ENCODE measurements around the gene ANKRD7.
"Not testable (repeated sequence)": the region's sequence is repeated elsewhere in the genome, so short reads cannot be mapped to it uniquely, and the experiment has no call there.

The ANKRD7 gene

GRCh38 chr7:118214051-118214832 lies 10.3 kb upstream of the ANKRD7 start:
- H3K4me3 Mint-ChIP-seq, result peak overlapping the region; percentile 96 to 98
- DNase-seq (peak; percentile 77), ATAC-seq (replicated peaks) (peak; percentile 95)
- peaks cover 11 to 13% of the 10 kb centered on the region in 2 donors for H3K4me1 Mint-ChIP-seq
- H3K36me3 Mint-ChIP-seq, result peaks cover 0 to 1% of the 10 kb centered on the region in 2 donors
- H3K27me3 Mint-ChIP-seq, result peaks cover 30 to 32% of the 10 kb centered on the region in 2 donors
- peaks cover 0 to 1% of the 10 kb centered on the region in 2 donors for H3K9me3 Mint-ChIP-seq
- peak overlapping the region; percentile 89 for H3K27ac Mint-ChIP-seq

GRCh38 chr7:118214833-118215182 lies 9.7 kb upstream of the ANKRD7 start:
- H3K27me3 Mint-ChIP-seq, result peaks cover 32% of the 10 kb centered on the region in 2 donors
- DNase-seq (no peak), ATAC-seq (replicated peaks) (peak; percentile 10 to 15)
- peak overlapping the region; percentile 89 for H3K27ac Mint-ChIP-seq
- H3K9me3 Mint-ChIP-seq, result peaks cover 0 to 1% of the 10 kb centered on the region in 2 donors
- peaks cover 0 to 1% of the 10 kb centered on the region in 2 donors for H3K36me3 Mint-ChIP-seq
- H3K4me1 Mint-ChIP-seq, result peaks cover 11 to 13% of the 10 kb centered on the region in 2 donors
- H3K4me3 Mint-ChIP-seq, result peak overlapping the region; percentile 96 to 98

- no peak overlapping the region for H3K27ac Mint-ChIP-seq
- peaks cover 0 to 1% of the 10 kb centered on the region in 2 donors for H3K9me3 Mint-ChIP-seq
- peaks cover 0 to 1% of the 10 kb centered on the region in 2 donors for H3K36me3 Mint-ChIP-seq
- DNase-seq (no peak), ATAC-seq (replicated peaks) (no peak)
- no peak overlapping the region for H3K4me3 Mint-ChIP-seq
- peaks cover 32% of the 10 kb centered on the region in 2 donors for H3K27me3 Mint-ChIP-seq
- H3K4me1 Mint-ChIP-seq, result peaks cover 11 to 13% of the 10 kb centered on the region in 2 donors
Measured at GRCh38 chr7:118217210-118217619, 7.3 kb upstream of the ANKRD7 start.

- Mint-ChIP-seq H3K4me1 (peaks cover 11 to 13% of the 10 kb centered on the region in 2 donors), H3K36me3 (peaks cover 0 to 1% of the 10 kb centered on the region in 2 donors), H3K9me3 (peaks cover 0 to 1% of the 10 kb centered on the region in 2 donors), H3K27ac (no peak overlapping the region), H3K4me3 (no peak overlapping the region), H3K27me3 (peaks cover 23 to 25% of the 10 kb centered on the region in 2 donors)
- ATAC-seq (replicated peaks), result no peak
- DNase-seq, result no peak
Measured at GRCh38 chr7:118218413-118219156, 5.9 kb upstream of the ANKRD7 start.

- H3K4me1 Mint-ChIP-seq, result peaks cover 9% of the 10 kb centered on the region in 2 donors
- DNase-seq (no peak), ATAC-seq (replicated peaks) (no peak)
- peaks cover 21% of the 10 kb centered on the region in 2 donors for H3K27me3 Mint-ChIP-seq
- no peak overlapping the region for H3K27ac Mint-ChIP-seq
- H3K36me3 Mint-ChIP-seq, result peaks cover 0 to 1% of the 10 kb centered on the region in 2 donors
- H3K4me3 Mint-ChIP-seq, result no peak overlapping the region
- H3K9me3 Mint-ChIP-seq, result peaks cover 0 to 1% of the 10 kb centered on the region in 2 donors
Measured at GRCh38 chr7:118219157-118219512, 5.4 kb upstream of the ANKRD7 start.

- Mint-ChIP-seq H3K27ac (no peak overlapping the region), H3K4me3 (no peak overlapping the region), H3K36me3 (no peaks in the 10 kb centered on the region), H3K27me3 (peaks cover 12 to 13% of the 10 kb centered on the region in 2 donors), H3K9me3 (no peaks in the 10 kb centered on the region), H3K4me1 (peaks cover 0 to 1% of the 10 kb centered on the region in 2 donors)
- DNase-seq (no peak), ATAC-seq (replicated peaks) (no peak)
Measured at GRCh38 chr7:118220583-118220982, 3.9 kb upstream of the ANKRD7 start.

- DNase-seq, result no peak
- no peak overlapping the region for H3K27ac Mint-ChIP-seq
- ATAC-seq (replicated peaks), result no peak
- H3K4me1 Mint-ChIP-seq, result no peaks in the 10 kb centered on the region
- H3K4me3 Mint-ChIP-seq, result no peak overlapping the region
- no peaks in the 10 kb centered on the region for H3K36me3 Mint-ChIP-seq
- H3K27me3 Mint-ChIP-seq, result peaks cover 7 to 12% of the 10 kb centered on the region in 2 donors
- H3K9me3 Mint-ChIP-seq, result no peaks in the 10 kb centered on the region
Measured at GRCh38 chr7:118222591-118222990, 1.9 kb upstream of the ANKRD7 start.

GRCh38 chr7:118232837-118233236 lies 8.3 kb downstream of the ANKRD7 start:
- no peaks in the 10 kb centered on the region for H3K4me1 Mint-ChIP-seq
- no peak for ATAC-seq (replicated peaks)

GRCh38 chr7:118233799-118234198 lies 9.3 kb downstream of the ANKRD7 start:
- Mint-ChIP-seq H3K9me3 (peaks cover 0 to 3% of the 10 kb centered on the region in 2 donors), H3K27me3 (peaks cover 4 to 10% of the 10 kb centered on the region in 2 donors), H3K36me3 (no peaks in the 10 kb centered on the region), H3K4me1 (no peaks in the 10 kb centered on the region), H3K4me3 (no peak overlapping the region), H3K27ac (no peak overlapping the region)
- no peak for ATAC-seq (replicated peaks)
- no peak for DNase-seq

More at GRCh38 chr7:118232837-118233236, 8.3 kb downstream of the ANKRD7 start:
- H3K27ac Mint-ChIP-seq, result no peak overlapping the region
- no peak overlapping the region for H3K4me3 Mint-ChIP-seq
- peaks cover 10 to 15% of the 10 kb centered on the region in 2 donors for H3K27me3 Mint-ChIP-seq
- no peaks in the 10 kb centered on the region for H3K36me3 Mint-ChIP-seq
- DNase-seq, result no peak
- H3K9me3 Mint-ChIP-seq, result peaks cover 0 to 3% of the 10 kb centered on the region in 2 donors

- ATAC-seq (replicated peaks) (no peak), DNase-seq (no peak)
- Mint-ChIP-seq H3K4me1 (peaks cover 2 to 4% of the 10 kb centered on the region in 2 donors), H3K27ac (no peak overlapping the region), H3K27me3 (peaks cover 5 to 13% of the 10 kb centered on the region in 2 donors), H3K36me3 (peaks cover 0 to 2% of the 10 kb centered on the region in 2 donors), H3K4me3 (no peak overlapping the region), H3K9me3 (no peaks in the 10 kb centered on the region)
Measured at GRCh38 chr7:118239014-118239413, 14.5 kb downstream of the ANKRD7 start.

- not testable (repeated sequence) for ATAC-seq (replicated peaks); H3K36me3 Mint-ChIP-seq; H3K4me3 Mint-ChIP-seq; DNase-seq; H3K4me1 Mint-ChIP-seq; H3K27ac Mint-ChIP-seq; H3K9me3 Mint-ChIP-seq
- H3K27me3 Mint-ChIP-seq, result peaks cover 5 to 16% of the 10 kb centered on the region in 2 donors
Measured at GRCh38 chr7:118240320-118240719, 15.8 kb downstream of the ANKRD7 start.

- peaks cover 0 to 2% of the 10 kb centered on the region in 2 donors for H3K36me3 Mint-ChIP-seq
- H3K4me1 Mint-ChIP-seq, result peaks cover 2 to 4% of the 10 kb centered on the region in 2 donors
- DNase-seq, result no peak
- peaks cover 9 to 12% of the 10 kb centered on the region in 2 donors for H3K27me3 Mint-ChIP-seq
- H3K27ac Mint-ChIP-seq, result no peak overlapping the region
- H3K4me3 Mint-ChIP-seq, result no peak overlapping the region
- H3K9me3 Mint-ChIP-seq, result peaks cover 0 to 3% of the 10 kb centered on the region in 2 donors
- ATAC-seq (replicated peaks), result peak; percentile 29 to 55
Measured at GRCh38 chr7:118243695-118244094, 19.2 kb downstream of the ANKRD7 start.

- H3K9me3 Mint-ChIP-seq, result peaks cover 0 to 3% of the 10 kb centered on the region in 2 donors
- peaks cover 2 to 4% of the 10 kb centered on the region in 2 donors for H3K4me1 Mint-ChIP-seq
- H3K27me3 Mint-ChIP-seq, result peaks cover 9 to 12% of the 10 kb centered on the region in 2 donors
- DNase-seq, result no peak
- peak; percentile 84 to 91 for ATAC-seq (replicated peaks)
- H3K27ac Mint-ChIP-seq, result no peak overlapping the region
- H3K4me3 Mint-ChIP-seq, result no peak overlapping the region
- peaks cover 0 to 2% of the 10 kb centered on the region in 2 donors for H3K36me3 Mint-ChIP-seq
Measured at GRCh38 chr7:118245267-118246040, 20.9 kb downstream of the ANKRD7 start.
